ENCODE measurements around the gene ZFYVE1. TPM values are rescaled to one million over a fixed set of nuclear protein-coding genes. Genes with fewer than 3 reads are reported as not detected.
A peak's percentile ranks its signal among the peaks of the same experiment; 100 is the strongest.

Gene ZFYVE1, protein sequence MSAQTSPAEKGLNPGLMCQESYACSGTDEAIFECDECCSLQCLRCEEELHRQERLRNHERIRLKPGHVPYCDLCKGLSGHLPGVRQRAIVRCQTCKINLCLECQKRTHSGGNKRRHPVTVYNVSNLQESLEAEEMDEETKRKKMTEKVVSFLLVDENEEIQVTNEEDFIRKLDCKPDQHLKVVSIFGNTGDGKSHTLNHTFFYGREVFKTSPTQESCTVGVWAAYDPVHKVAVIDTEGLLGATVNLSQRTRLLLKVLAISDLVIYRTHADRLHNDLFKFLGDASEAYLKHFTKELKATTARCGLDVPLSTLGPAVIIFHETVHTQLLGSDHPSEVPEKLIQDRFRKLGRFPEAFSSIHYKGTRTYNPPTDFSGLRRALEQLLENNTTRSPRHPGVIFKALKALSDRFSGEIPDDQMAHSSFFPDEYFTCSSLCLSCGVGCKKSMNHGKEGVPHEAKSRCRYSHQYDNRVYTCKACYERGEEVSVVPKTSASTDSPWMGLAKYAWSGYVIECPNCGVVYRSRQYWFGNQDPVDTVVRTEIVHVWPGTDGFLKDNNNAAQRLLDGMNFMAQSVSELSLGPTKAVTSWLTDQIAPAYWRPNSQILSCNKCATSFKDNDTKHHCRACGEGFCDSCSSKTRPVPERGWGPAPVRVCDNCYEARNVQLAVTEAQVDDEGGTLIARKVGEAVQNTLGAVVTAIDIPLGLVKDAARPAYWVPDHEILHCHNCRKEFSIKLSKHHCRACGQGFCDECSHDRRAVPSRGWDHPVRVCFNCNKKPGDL
- total RNA-seq (ENCODE audit: low replicate concordance) = 18.6 and 19.7 TPM in 2 replicates
- long read RNA-seq, full-length matches to known transcripts = 19 of 30 reads
- long read RNA-seq, partial matches to known transcripts = 8 of 30 reads
- long read RNA-seq, other reads (novel, unspliced or antisense) = 3 of 30 reads

GRCh38 chr14:73026845-73027542 is at the start of gene ZFYVE1:
Gene ZFYVE1, minus strand, starts transcription at chr14:73027106. Its CDS starts 2,598 bp downstream, at chr14:73024508.
- peak within 1 kb of the TSS; percentile 99 for H3K4me3 Mint-ChIP-seq
- H3K4me1 Mint-ChIP-seq (ENCODE audit: unreplicated experiment) = peaks cover 29% of the 10 kb centered on the region
- H3K36me3 Mint-ChIP-seq = peaks cover 18% of the 10 kb centered on the region
- peak; percentile 94 for DNase-seq (ENCODE audit: extremely low spot score, unreplicated experiment)
- no peaks in the 10 kb centered on the region for H3K9me3 Mint-ChIP-seq
- peak within 1 kb of the TSS; percentile 89 for H3K27ac Mint-ChIP-seq
- no peaks in the 10 kb centered on the region for H3K27me3 Mint-ChIP-seq
- TF ChIP-seq CTCF (conservative IDR thresholded peaks at IDR 0.05) = no peak

DNA sequence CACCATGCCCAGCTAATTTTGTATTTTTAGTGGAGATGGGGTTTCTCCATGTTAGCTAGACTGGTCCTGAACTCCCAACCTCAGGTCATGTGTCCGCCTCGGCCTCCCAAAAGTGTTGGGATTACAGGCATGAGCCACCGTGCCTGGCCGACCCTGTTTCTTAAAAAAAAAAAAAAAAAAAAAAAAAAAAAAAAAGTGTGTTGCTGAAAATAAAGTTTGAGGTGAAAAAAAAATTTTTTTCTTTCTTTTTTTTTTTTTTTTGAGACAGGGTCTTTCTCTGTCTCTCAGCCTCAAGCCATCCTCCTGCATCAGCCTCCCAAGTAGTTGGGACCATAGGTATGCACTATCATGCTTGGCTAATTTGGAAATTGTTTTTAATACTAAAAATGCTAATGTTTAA is 42.7 kb upstream of the ZFYVE1 start:
- Mint-ChIP-seq H3K4me1 (ENCODE audit: unreplicated experiment) (peaks cover 4% of the 10 kb centered on the region), H3K36me3 (peaks cover 13% of the 10 kb centered on the region), H3K4me3 (no peak overlapping the region), H3K27ac (no peak overlapping the region), H3K27me3 (no peaks in the 10 kb centered on the region), H3K9me3 (no peaks in the 10 kb centered on the region)
- no peak for TF ChIP-seq CTCF (conservative IDR thresholded peaks at IDR 0.05)
- no peak for DNase-seq (ENCODE audit: extremely low spot score, unreplicated experiment)

GRCh38 chr14:73058922-73059673 is 32.2 kb upstream of the ZFYVE1 start:
- DNase-seq (ENCODE audit: extremely low spot score, unreplicated experiment) = peak; percentile 67
- Mint-ChIP-seq H3K4me3 (no peak overlapping the region), H3K9me3 (no peaks in the 10 kb centered on the region), H3K4me1 (ENCODE audit: unreplicated experiment) (peaks cover 18% of the 10 kb centered on the region), H3K27ac (no peak overlapping the region), H3K36me3 (peaks cover 21% of the 10 kb centered on the region), H3K27me3 (no peaks in the 10 kb centered on the region)
- no peak for TF ChIP-seq CTCF (conservative IDR thresholded peaks at IDR 0.05)

- no peak within 1 kb of the TSS for H3K4me3 Mint-ChIP-seq
- TF ChIP-seq CTCF (conservative IDR thresholded peaks at IDR 0.05) = no peak
- no peak within 1 kb of the TSS for H3K27ac Mint-ChIP-seq
- no peaks in the 10 kb centered on the region for H3K27me3 Mint-ChIP-seq
- peaks cover 14% of the 10 kb centered on the region for H3K4me1 Mint-ChIP-seq (ENCODE audit: unreplicated experiment)
- DNase-seq (ENCODE audit: extremely low spot score, unreplicated experiment) = peak; percentile 95
- H3K36me3 Mint-ChIP-seq = peaks cover 14% of the 10 kb centered on the region
- H3K9me3 Mint-ChIP-seq = no peaks in the 10 kb centered on the region
Measured at GRCh38 chr14:73058224-73058921, 31.5 kb upstream of the ZFYVE1 start, which contains the start of gene RBM25. Gene RBM25, plus strand, starts transcription at chr14:73058534. Its CDS starts 13,108 bp downstream, at chr14:73071642.
